GM08714 (cell line): ENCODE results near the gene MEF2D.

ENCODE experiments used
- H3K4me3 ChIP-seq: fragments of 200-500 bp; sonication (Bioruptor generic); 2 replicates; pipeline ENCODE4 v1.5.1; 2014; ENCODE audit warnings: mild to moderate bottlenecking, low read length, inconsistent platforms
- ZNF274 ChIP-seq: IDR thresholded peaks from 2 replicates; pipeline ENCODE4 v1.6.1; 2012; ENCODE audit warnings: mild to moderate bottlenecking, low read depth, low read length

MEF2D gene

GRCh38 chr1:156510709-156511108 is 10.1 kb upstream of the MEF2D start:
- no peak for TF ChIP-seq ZNF274
- no peak overlapping the region for H3K4me3 ChIP-seq

- TF ChIP-seq ZNF274, result no peak
- no peak overlapping the region for H3K4me3 ChIP-seq
These were observed 9.0 kb upstream of the MEF2D start for GRCh38 chr1:156509424-156510034.

GRCh38 chr1:156508955-156509234 is 8.3 kb upstream of the MEF2D start:
- no peak for TF ChIP-seq ZNF274
- no peak overlapping the region; the same call in 1 of the 2 replicates for H3K4me3 ChIP-seq

- peak overlapping the region; percentile 39; the same call in 1 of the 2 replicates for H3K4me3 ChIP-seq
- no peak for TF ChIP-seq ZNF274
These were observed 7.8 kb upstream of the MEF2D start for GRCh38 chr1:156508205-156508954.

- TF ChIP-seq ZNF274, result no peak
- no peak overlapping the region for H3K4me3 ChIP-seq
These were observed 5.9 kb upstream of the MEF2D start for GRCh38 chr1:156506450-156506849.

GRCh38 chr1:156505679-156506298 is 5.2 kb upstream of the MEF2D start:
- peak overlapping the region; percentile 24; the same call in 1 of the 2 replicates for H3K4me3 ChIP-seq
- no peak for TF ChIP-seq ZNF274

GRCh38 chr1:156504821-156505678 is 4.5 kb upstream of the MEF2D start:
- H3K4me3 ChIP-seq, result peak overlapping the region; percentile 37; the same call in 1 of the 2 replicates
- no peak for TF ChIP-seq ZNF274

GRCh38 chr1:156504438-156504813 is 3.9 kb upstream of the MEF2D start:
- peak overlapping the region; percentile 37; the same call in 1 of the 2 replicates for H3K4me3 ChIP-seq
- no peak for TF ChIP-seq ZNF274

- H3K4me3 ChIP-seq, result no peak overlapping the region
- no peak for TF ChIP-seq ZNF274
These were observed 3.3 kb upstream of the MEF2D start for GRCh38 chr1:156503698-156504437.

GRCh38 chr1:156502894-156503697 is 2.5 kb upstream of the MEF2D start:
- no peak for TF ChIP-seq ZNF274
- no peak overlapping the region for H3K4me3 ChIP-seq

- no peak for TF ChIP-seq ZNF274
- H3K4me3 ChIP-seq, result no peak overlapping the region
These were observed 1.9 kb upstream of the MEF2D start for GRCh38 chr1:156502391-156502893.

GRCh38 chr1:156500793-156501506 is 375 bp upstream of the MEF2D start:
- peak overlapping the region; percentile 92; the same call in 1 of the 2 replicates for H3K4me3 ChIP-seq
- no peak for TF ChIP-seq ZNF274
